ENCODE results near the gene RARRES2.

Gene RARRES2

DNA sequence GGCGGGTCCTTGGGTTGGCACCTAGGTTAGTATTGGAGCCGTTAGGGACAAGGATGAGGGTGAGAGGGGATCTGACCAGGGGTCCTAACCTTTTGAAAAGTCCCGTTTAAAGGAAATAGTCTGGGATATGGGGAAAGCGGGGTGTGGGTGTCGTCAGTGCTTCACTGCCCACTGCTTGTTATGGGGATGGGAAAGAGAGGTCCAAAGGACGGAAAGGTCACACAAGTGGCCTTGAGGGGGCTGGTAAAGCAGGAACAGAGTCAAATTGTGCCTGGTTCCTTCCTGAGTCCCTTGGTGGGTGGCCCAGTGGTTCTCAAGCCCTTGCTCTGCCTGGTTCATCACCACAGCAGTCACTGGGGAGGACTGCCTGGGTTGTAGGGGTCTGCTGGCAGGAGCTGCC is 35.1 kb upstream of the RARRES2 start:
- DNase-seq (ENCODE audit: low spot score), result no peak

DNA sequence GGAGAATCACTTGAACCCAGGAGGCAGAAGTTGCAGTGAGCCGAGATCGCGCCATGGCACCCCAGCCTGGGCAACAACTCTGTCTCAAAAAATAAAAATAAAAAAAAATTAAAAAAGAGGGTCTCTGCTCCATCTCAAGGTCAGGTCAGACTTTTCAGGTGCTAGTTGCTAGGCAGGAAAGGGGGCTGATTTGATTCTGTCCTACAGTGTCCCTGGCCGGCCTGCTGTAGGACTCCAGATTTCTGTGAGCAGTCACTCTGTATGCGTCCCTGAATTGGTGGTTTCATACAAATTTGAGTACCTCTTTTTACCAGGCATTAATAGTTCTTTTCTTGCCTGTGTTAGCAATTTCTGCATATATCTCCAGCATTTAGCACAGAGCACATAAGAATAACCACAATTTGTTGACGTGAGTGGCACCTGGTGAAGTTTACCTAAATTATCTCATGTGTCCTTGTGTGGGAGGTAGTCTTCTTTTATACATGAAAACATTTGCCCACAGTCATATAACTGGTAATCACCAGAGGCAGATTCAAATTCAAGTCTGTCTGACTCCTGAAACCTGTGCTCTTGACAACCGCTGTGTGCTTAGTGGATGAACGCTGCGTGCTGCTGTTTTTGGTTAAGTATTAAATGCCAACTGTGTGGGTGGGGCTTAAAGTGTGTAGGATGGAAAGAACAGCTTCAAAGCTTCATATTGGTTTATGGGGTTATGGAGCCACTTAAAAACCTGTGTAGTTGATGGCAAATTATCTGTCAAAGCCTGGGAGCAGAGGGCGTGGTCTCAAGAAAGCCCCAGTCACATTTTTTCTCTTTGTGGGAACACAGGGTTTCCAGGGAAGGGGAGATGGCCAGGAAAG is 34.5 kb upstream of the RARRES2 start:
- DNase-seq (ENCODE audit: low spot score), result no peak

DNA sequence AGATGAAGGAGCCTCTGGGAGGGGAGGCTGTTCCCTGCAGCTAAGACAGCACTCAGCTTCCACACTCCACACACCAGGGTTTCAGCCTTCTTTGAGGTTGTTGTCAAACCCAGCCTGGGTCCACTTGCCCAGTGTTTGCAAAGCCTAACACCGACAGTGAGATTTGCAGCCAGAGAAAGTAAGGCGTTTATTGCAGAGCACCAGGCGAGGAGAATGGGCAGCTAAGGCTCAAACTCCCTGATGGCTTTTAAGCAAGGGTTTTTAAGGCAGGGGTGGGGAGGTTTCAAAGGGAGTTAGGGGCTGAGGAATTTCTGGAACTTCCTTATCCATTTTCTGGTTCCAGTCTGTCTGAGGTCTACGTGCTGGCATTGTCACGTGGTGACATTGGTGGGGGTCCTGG is 33.0 kb upstream of the RARRES2 start:
- no peak for DNase-seq (ENCODE audit: low spot score)

DNA sequence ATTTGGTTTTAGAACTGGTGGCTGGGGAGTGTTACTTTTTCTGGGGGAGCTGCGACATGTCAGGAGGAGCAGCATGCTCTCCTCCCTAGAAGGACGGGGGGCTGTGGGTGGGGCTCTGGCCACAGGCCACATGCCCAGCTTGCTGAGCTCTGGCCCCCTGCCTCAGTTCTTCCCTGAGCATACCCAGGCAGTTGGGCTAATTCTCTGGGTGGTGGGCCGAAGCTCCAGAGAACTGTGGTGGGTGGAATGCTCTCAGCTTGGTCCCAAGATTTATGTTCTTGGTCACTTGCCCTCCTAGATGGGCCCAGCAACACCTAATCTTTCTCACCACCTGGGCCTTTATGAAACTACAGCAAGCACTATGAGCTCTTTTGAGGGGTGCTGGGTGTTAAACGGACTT is 32.6 kb upstream of the RARRES2 start:
- no peak for DNase-seq (ENCODE audit: low spot score)

DNA sequence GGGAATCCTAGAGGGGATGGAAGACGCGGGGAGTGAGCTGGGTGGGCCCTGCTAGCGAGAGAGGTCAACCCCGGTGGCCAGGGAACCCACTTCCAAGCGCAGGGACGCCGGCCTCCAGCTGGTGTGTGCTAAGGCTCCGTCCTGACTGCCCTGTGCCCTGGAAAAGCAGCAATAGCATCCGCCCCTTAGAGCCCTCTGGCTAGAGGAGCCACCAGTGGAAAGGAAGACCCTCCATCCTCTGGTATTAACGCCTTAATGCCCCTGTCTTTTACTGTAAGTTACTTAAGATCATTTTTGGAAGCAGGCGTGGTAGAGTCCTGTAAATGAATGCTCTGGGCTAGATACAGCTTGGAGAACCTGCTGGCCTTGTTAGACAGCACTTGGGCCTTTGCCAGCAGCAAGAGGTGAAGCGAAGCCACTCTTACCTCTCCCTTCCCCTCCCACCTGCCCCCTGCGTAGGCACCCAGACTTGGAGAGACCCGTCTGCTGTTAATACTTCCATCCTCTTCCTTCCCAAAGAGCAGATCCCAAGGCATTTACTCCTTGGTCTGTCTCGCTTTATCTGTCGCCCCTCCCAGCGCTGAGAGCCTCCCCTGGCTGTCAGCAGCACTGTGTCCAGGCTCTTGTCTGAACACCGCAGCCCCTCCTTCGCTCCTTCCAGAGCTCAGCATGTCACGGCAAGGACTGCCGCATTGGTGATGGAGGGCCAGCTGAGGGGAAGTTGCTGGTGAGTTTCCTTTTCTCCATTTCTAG is 31.8 kb upstream of the RARRES2 start:
- DNase-seq (ENCODE audit: low spot score), result no peak

DNA sequence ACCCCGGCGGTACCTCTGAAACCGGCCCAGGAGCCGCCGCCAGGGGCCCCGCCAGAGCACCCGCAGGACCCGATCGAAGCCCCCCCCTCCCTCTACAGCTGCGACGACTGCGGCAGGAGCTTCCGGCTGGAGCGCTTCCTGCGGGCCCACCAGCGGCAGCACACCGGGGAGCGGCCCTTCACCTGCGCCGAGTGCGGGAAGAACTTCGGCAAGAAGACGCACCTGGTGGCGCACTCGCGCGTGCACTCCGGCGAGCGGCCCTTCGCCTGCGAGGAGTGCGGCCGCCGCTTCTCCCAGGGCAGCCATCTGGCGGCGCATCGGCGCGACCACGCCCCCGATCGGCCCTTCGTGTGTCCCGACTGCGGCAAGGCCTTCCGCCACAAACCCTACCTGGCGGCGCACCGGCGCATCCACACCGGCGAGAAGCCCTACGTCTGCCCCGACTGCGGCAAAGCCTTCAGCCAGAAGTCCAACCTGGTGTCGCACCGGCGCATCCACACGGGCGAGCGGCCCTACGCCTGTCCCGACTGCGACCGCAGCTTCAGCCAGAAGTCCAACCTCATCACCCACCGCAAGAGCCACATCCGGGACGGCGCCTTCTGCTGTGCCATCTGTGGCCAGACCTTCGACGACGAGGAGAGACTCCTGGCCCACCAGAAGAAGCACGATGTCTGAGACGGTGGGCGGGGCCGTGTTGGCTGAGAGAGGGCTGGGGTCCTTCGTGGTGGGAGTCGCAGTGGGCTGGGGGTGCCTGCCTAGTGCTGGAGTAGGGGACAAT is 31.0 kb upstream of the RARRES2 start:
- no peak for DNase-seq (ENCODE audit: low spot score)

DNA sequence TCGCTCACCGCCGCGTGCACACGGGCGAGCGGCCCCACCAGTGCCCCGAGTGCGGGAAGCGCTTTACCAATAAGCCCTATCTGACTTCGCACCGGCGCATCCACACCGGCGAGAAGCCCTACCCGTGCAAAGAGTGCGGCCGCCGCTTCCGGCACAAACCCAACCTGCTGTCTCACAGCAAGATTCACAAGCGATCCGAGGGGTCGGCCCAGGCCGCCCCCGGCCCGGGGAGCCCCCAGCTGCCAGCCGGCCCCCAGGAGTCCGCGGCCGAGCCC is 30.5 kb upstream of the RARRES2 start:
- DNase-seq (ENCODE audit: low spot score), result no peak

DNA sequence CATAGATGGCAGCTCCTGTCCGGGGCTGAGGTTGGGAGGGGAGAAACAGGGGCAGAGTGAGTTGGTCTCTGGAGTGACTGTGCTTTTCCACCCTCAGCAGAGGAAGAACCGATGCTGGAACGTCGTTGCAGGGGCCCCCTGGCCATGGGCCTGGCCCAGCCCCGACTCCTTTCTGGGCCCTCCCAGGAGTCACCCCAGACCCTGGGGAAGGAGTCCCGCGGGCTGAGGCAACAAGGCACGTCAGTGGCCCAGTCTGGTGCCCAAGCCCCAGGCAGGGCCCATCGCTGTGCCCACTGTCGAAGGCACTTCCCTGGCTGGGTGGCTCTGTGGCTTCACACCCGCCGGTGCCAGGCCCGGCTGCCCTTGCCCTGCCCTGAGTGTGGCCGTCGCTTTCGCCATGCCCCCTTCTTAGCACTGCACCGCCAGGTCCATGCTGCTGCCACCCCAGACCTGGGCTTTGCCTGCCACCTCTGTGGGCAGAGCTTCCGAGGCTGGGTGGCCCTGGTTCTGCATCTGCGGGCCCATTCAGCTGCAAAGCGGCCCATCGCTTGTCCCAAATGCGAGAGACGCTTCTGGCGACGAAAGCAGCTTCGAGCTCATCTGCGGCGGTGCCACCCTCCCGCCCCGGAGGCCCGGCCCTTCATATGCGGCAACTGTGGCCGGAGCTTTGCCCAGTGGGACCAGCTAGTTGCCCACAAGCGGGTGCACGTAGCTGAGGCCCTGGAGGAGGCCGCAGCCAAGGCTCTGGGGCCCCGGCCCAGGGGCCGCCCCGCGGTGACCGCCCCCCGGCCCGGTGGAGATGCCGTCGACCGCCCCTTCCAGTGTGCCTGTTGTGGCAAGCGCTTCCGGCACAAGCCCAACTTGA is 29.9 kb upstream of the RARRES2 start:
- no peak for DNase-seq (ENCODE audit: low spot score)

DNA sequence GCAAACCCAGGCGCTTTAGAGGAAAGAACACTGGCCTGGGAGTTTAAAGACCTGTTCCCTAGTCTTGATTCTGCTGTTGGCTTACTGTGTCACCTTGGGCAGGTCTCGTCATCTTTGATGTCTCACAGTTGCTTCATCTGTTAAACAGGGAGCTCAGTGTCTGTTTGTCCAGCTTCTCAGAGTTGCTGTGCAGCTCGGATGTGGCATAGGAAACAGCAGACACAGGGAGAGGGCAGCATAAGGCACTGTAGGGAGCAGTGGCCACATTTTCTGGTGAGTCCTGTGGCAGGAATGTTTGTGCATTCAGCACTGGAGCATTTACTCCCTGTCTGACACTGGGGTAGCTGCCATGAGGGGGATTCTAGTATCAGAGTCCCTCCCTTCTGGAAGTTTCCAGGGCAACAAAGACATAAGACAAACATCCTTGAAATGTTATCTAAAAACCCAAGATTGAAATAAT is 29.2 kb upstream of the RARRES2 start:
- no peak for DNase-seq (ENCODE audit: low spot score)

DNA sequence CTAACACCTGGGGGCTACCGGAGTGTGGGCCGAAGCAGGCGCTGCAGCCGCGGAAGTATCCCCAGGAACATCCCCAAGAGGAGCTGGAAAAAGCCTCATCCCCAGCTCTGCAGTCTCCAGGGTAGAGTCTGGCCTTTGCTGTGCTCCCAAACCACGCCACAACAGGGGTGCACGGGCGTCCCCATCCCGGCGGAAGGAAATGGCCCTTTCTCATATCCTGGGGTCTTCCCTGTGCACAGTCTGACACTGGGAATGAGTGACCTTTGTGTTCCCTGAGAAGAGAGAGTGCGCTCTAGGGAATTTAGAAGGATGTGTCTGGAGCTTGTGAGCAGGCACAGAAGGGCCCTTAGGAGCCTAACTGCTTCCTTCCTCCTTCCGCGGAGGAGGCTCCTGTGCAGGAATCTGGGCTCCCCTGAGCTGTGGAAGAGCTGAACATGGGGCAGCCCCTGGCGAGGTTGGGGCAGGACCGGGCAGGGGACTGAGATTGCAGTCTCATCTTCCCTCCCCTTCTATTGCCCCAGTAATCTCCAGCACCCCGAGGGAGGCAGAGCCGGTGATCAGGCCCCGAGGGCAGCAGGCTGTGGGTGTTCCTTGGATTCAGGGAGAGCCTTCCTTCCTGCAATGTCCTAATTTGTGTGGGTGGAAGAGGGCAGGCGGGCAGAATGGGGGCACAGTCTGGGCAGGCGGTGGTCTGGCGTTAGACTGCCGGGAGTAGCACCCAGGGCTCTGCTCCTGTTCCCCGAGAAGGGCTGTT is 28.5 kb upstream of the RARRES2 start:
- DNase-seq (ENCODE audit: low spot score), result no peak

DNA sequence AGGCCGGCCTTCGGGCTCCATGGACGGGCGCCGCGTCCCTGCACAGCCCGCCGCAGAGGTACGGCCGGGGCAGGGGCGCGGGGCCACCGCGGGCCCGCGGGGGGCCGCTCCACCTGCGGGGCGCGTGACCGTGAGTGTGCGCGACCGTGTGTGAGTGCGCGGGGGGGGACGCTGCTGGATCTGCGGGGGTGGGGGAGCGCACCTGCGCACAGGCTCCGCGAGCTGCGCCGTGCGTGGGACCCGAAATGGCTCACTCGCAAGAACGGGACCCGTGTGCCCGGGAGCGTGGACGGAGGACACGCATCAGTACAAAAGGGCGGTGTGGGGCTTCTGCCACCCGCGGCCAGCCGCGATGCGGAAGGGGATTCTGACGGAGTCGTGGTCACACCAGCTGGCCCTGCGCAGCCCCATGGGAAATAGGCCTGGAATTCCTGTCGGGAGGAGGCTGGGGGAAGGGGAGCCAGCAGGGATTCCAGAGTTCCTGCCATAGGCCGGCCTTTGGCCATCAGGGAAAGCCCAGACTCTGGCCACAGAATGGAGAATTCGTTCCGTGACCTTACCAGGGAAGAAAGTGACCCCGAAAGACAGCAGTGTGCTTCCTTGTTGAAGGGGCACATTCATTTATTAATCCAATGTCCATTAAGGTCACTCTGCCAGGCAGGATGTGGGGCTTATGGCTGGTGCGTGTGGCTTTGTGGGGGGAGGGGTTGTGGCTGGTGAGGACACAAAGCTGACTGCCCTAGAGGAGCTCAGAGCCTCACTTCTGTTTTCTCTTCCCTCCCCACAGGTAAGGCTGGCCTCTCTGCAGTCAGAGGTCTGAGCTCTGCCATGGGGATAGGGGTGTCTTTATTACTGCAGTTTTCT is 27.7 kb upstream of the RARRES2 start:
- DNase-seq (ENCODE audit: low spot score), result peak; percentile 58

DNA sequence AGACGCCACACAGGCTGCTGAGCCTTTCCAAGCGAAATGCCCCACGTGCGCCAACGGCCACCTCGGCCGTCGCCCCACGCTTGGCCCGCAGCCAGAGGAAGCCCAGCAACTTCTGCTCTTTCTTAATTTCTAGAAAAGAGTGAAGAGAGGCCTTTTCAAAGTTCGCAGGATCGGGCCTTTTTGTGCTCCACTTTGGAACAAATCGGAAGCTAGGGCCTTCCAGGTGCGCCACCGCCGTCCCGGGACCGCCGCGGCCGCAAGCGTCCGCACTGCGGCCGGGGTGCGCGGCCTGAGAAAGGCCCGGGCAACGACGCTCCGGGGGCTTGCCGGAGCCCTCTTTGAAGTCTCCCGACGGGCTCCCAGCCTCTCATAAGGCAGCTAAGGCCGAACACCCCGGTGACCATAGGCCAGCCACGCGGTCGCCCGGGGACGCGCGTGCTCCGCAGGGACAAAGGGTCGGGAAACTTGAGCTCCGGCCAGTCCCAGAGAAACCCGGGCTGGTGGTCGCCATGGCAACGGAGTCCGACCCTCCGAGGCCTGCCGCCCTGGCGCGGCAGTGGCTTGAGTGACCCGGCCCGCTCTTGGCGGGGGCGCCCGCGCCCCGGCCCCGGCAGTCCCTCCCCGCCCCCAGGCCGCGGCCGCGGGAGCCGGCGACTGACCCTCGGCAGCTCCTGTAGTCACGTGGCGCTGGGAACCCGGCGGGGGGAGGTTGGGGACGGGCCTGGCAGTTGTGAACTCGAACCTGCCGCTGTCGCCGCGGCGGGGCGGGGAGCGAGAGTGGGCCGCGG is 26.9 kb upstream of the RARRES2 start, which contains the start of gene REPIN1:
Gene REPIN1, plus strand, starts transcription at position 727 of the 788 bp plus-strand sequence. CDS start 890 bp downstream, outside the sequence.
- DNase-seq (ENCODE audit: low spot score), result peak; percentile 85

DNA sequence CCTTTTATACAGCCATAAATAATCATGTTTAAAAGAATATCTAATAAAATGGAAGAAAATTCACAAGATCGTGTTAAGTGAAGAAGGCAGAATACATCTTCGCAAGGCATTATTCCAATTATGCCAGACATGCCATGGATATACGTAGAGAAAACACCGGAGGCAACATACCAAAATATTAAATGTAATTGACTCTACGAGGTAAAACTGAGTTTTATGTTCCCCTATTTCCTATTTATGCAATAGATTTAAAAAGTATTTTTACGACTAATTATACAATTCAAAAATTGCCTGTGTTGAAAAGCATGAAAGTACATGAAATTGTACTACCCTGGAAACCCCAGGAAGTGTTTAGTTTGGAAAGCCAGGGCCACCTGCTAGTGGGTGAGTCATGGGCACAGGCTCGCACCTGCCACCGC is 26.3 kb upstream of the RARRES2 start:
- DNase-seq (ENCODE audit: low spot score), result no peak

DNA sequence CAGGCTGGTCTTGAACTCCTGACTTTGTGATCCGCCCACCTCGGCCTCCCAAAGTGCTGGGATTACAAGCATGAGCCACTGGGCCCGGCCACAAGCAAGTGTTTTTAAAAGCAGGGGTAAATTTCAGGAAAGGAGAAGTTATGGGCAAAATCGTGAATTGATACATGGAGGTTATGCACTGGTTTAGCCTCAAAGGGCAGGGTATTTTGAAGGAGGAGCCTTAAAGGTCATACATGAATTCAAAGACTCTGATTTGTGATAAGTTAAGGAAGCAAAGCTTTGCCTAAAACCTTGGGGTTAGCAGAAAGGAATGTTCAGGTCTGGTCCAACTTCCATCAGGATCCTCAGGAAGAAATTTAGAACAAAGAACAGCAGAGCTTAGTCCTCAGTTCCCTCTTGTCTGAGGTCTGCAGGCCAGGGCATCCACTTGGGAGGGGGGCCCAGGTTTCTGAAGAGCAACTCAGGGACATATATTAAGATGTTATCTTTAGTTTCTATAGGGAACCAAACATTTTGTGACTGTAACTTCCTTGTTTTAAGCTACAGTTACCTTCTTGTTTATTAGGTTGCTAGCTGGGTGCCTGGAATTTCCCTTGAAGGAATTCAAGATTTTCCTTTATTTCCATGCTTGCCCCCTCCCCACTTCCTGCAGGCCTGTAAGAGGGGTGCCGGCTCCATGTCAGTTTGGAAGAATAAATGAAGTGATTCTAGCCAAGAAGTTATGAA is 24.4 kb upstream of the RARRES2 start:
- no peak for DNase-seq (ENCODE audit: low spot score)

DNA sequence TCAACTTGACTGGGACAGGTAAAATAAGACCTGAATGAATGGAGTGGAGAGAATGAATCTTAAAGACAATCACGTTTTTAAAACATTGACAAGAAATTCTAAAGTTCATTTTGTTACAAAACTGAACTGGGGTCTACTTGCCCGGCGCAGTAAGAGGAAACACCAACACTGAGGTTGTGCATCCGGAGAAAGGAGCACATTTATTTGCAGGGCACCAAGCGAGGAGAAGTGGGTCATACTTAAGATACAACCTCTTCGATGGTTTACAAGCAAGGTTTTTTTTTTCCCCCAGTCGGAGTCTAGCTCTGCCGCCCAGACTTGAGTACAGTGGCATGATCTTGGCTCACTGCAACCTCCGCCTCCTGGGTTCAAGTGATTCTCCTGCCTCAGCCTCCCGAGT is 23.8 kb upstream of the RARRES2 start:
- no peak for DNase-seq (ENCODE audit: low spot score)

DNA sequence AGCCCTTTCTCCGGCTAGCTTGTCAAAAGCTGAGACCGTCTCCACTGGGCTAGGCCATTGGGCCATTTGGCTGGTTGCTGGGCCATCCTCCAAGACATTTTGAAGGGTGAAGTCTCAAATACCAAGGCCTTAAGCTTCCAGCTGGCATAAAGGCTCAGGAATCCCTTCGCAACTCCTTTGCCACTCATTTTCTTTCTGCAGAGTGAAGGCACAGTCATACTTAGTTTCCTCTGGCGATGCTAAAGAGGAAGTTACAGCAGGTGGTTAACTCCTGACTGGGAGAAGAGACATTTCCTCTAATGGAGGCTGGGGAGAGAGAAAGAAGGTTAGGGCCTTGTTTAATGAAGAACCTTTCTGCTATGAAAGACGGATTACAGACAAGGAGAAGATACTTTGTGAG is 22.4 kb upstream of the RARRES2 start:
- no peak for DNase-seq (ENCODE audit: low spot score)

DNA sequence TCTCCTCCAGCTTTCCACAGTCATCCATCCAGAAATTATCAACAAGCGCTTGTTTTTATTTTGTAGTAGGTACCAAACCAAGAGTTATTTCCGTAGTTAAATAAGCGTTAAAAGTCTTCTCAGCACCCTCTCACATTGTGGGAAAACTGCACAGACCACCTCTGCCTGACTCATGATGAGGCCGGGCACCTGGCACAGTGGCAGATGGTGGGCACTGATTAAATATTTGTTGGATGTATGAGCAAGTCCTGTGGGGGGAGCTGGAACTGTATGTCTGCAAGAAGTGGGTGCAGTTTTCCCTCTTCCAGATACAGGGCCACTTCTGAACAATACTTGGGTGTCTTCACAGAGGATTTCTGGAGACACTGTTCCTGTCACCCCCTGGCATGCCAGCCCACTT is 21.9 kb upstream of the RARRES2 start:
- no peak for DNase-seq (ENCODE audit: low spot score)

Measured in Ammon's horn (tissue), 1 donor.